ENCODE data around the gene FOXD4L3. TPM values are rescaled to one million over a fixed set of nuclear protein-coding genes. Genes with fewer than 3 reads are reported as not detected.
"Not testable (repeated sequence)": the region's sequence is repeated elsewhere in the genome, so short reads cannot be mapped to it uniquely, and the experiment has no call there.

The FOXD4L3 gene
- polyA plus RNA-seq, 2 of the 4 experiments (the other 2 are of a cell fraction): 0.06 TPM; not detected in 1

DNA sequence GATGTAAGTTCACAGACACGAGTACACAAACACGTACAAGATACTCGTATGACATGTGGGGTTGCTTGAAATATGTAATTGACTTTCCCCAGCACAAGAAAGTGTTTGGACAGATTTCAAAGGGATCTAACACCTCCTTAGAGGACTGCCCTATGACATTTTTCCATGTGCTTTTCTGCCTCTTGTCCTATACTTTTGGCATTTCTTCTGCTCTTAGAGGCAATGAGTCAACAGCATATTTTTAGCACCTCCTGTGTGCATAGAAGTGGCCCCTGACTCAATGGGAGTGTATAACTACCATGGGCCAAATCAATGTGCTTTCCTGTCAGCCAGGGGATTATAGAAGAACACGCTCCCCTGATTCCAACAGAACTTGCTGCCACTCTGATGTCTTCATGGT, 49.0 kb downstream of the FOXD4L3 start:
- DNase-seq (ENCODE audit: low read depth in 1 of 2, low spot score in 1 of 2); POLR2A ChIA-PET; CTCF ChIA-PET: not testable (repeated sequence)

More for the DNA sequence above, 49.0 kb downstream of the FOXD4L3 start:
- not testable (repeated sequence) for H3K27ac ChIP-seq, FAIRE-seq, H3K4me1 ChIP-seq, H3K9me3 ChIP-seq, H3K4me3 ChIP-seq, ATAC-seq, H3K4me2 ChIP-seq
- WGBS (ENCODE audit: missing lambda C conversion rate): 49% methylated on average over 4 of the region's 4 CpGs

Other genes with a start within 250 kb of the FOXD4L3 start
- gene ZNG1C, start 60.9 kb upstream of the FOXD4L3 start, polyA plus RNA-seq (2011; rRNA removed): 44.3 and 95.5 TPM in 2 replicates
- 48.6 to 52.5 TPM (median 48.7 TPM) in 3 replicates for gene ZNG1C, start 60.9 kb upstream of the FOXD4L3 start, polyA plus RNA-seq (2017; fragmentation: RNase III; extraction: RNeasy Plus Mini Kit Qiagen cat#74134 plus additional on column Dnase treatment)
- 0.17 and 0.18 TPM in 2 replicates for gene PGM5, start 53.7 kb downstream of the FOXD4L3 start, polyA plus RNA-seq (2011; rRNA removed)
- not detected in 3 replicates for gene PGM5, start 53.7 kb downstream of the FOXD4L3 start, polyA plus RNA-seq (2017; fragmentation: RNase III; extraction: RNeasy Plus Mini Kit Qiagen cat#74134 plus additional on column Dnase treatment)
- not detected in 2 replicates for gene TMEM252, start 238.0 kb downstream of the FOXD4L3 start, polyA plus RNA-seq (2011; rRNA removed)
- not detected in 3 replicates for gene TMEM252, start 238.0 kb downstream of the FOXD4L3 start, polyA plus RNA-seq (2017; fragmentation: RNase III; extraction: RNeasy Plus Mini Kit Qiagen cat#74134 plus additional on column Dnase treatment)